Activated CD8-positive, alpha-beta memory T cell treated with anti-CD3 and anti-CD28 coated beads, Interleukin-2, amount 50 U/mL, for 1 hour (primary cell): Measurements from ENCODE around the gene GPX4.
A peak's percentile ranks its signal among the peaks of the same experiment; 100 is the strongest.

Experiments
- DNase-seq: peaks from one replicate; pipeline ENCODE4 v3.0.0-alpha.2; 2020; ENCODE audit errors: extremely low read depth

GPX4 gene

DNA sequence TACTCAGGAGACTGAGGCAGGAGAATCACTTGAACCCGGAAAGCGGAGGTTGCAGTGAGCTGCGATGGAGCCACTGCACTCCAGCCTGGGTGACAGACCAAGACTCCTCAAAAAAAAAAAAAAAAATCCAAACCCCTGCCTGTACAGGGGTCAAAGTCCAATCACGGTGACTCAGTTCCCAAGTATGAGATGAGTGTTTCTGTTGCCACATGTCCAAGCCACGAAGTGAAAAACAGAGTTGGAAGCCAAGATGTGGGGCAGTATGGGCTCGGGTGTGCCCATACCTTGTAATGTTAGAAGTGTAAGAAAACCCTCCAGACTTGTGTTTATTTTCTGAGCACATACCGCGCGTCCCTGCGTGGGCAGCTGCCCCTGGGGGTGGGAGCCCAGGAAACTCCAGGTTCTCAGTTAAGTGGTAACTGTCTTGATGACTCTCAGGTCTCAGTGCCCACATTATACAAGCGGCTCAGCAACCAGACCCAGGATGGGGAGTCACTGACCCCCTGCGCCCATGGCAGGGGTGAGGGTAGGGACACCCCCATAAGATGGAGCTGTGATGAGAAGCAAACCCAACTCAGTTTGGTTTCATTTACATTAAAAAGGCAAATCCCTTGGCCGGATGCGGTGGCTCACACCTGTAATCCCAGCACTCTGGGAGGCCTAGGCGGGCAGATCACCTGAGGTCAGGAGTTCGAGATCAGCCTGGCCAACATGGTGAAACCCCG, 1.2 kb upstream of the GPX4 start:
- DNase-seq = no peak

GRCh38 chr19:1103132-1103707, 574 bp upstream of the GPX4 start:
- no peak for DNase-seq

GRCh38 chr19:1104311-1105007, 665 bp downstream of the GPX4 start:
- no peak for DNase-seq

GRCh38 chr19:1105008-1105872, 1.4 kb downstream of the GPX4 start:
- DNase-seq = no peak

GRCh38 chr19:1105873-1106840, 2.4 kb downstream of the GPX4 start:
- DNase-seq = no peak

GRCh38 chr19:1106841-1107660, 3.3 kb downstream of the GPX4 start:
- DNase-seq = no peak

DNA sequence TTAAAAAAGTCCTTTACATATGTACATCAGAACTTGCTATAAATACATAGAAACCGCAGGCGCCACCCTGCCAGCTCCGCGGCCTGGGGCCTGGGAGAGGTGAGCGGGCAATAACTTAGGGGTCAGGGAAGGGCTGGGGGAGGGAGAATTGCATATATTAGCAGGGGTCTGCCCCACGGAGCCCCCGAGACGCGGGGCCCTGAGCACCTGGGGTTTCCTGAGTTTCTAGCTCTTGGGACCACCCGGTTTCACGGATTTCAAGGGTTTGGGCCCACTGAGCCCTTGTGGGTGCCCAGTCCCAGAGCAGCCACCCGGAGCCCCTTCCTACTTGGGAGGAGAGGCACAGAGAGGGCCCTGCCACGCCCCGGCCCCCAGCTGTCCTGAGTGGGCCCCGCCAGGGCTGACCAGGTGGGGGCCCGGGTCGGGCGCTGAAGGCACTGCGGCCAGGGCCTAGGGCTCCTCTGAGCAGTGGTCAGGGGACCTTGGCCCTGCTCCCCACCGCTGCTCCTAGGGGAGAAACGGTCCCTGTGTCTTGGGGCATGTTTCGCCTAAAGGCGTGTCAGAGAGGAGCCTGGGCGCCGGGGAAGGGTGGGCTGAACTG, 4.0 kb downstream of the GPX4 start:
- no peak for DNase-seq

GRCh38 chr19:1108291-1109031, 4.7 kb downstream of the GPX4 start:
- DNase-seq = no peak

GRCh38 chr19:1109032-1109551, 5.3 kb downstream of the GPX4 start:
- DNase-seq = no peak

- no peak for DNase-seq
These were observed 6.2 kb downstream of the GPX4 start for GRCh38 chr19:1109697-1110671.

DNA sequence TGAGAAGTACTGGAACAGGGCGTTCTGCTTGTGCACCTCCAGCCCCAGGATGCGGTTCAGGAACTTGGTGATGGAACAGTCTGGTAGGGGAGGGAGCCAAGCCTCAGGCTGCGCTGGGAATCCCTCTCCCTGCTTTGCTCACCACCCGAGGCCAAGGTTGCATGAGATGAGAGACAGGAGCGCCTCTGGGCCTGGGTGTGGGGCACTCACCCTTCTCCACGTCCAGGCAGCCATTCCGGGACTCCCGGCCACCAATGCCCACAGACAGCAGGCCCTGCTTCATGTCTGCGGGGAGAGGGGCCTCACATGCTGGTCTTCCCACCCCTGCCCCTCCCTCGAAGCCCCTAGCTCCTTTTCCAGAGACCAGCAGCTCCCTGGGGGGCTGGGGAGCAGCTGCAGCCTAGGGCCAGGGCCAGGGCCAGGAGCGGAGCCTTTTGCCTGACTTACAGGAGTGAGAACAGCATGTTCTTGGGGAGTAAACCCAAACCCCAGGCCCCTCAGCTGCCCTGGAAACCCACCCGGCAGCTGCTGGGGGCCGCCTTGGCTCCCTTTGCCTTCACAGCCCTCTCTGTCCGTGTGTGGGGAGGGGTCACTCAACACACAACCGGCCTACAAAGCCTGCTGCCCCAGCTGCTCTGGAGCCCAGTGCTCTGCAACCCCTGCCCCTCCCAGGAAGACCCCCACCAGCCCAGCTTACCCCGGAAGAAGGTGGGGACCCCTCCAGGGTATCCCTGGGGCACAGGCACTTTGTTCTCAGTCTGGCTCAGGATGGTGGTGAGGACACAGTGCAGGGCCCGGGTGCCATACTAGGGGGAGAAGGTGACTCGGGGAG, 7.2 kb downstream of the GPX4 start:
- no peak for DNase-seq

DNA sequence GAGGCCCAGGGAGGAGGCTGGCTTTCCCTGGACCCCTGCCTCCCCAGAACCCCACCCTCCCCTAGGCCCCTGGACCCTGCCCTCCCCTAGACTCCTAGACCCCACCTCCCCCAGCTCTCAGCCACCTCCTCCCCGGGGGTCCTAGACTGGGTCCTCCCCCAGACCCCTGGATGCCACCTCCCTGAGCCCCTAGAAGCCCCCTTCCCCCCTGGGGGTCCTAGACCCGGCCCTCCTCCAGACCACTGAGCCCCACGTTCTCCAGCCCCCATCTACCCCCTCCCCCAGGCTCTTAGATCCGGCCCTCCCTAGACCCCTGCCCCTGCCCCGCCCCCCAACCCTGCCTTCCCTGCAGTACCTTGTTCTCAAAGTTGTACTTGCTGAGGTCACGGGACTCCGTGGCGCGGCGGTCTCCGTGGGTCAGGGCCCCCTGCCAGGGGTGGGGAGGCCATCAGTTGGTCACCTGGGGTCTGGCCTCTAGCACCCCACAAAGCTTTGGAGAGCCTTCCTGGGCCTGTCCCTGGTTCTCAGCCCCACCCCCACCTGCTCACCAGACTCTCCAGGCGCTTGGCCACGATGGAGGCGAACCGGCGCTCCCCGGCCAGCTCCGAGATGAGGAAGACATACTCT, 8.0 kb downstream of the GPX4 start:
- DNase-seq = no peak

- no peak for DNase-seq
These were observed 8.7 kb downstream of the GPX4 start for GRCh38 chr19:1112268-1113029.

DNA sequence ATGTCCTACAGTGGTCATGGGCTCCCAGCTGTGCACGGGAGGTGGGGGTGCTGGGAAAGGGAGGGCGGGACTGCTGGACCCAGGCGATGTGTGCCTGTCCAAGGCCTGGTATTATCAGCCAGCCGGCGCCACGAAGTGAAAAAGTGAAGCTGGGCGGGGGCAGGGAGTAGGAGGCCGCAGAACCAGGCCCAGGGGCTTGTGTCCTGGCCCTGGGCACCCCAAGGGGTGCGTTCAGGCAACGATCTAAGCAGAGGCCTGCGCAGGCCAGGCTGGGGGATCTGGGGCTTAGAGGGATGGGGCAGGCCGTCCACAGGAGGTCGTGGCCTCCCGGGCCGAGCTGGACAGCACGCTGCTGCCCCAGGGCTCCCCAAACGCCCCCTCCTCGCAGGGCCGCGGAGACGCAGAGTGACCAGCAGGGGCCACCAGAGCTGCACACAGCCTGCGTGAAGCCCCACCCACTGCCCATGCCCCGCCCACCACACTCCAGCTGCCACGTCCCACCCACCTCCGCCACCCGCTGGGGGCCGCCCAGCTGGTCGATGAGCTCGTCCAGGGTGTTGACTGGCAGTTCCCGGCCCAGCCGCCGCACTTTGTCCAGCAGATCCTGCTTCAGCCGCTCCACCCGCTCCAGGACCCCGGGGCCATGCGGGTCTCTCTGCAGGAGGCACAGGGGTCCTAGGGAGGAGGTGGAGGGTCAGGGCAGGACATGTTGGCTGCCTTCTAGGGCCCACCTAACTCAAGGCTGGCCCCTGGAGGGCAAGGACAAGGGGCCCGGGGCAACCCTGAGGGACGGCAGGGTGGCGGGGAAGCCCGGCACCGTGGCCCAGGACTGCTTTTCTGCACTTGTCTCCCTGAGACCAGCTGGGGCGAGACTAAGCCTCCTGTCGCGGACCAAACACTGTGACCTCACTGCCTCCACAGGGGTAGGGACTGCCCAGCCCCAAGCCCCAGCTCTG, 9.5 kb downstream of the GPX4 start:
- peak; percentile 73 for DNase-seq
